K562 (cell line): ENCODE results near the gene TNFSF9. TPM values are rescaled to one million over a fixed set of nuclear protein-coding genes. Genes with fewer than 3 reads are reported as not detected.

ENCODE experiments used
- ATAC-seq: fragments of 200-7000 bp; cut with Tn5 transposase; 3 replicates; pipeline ENCODE4 v1.9.1; 2020; ENCODE audit warnings: moderate library complexity
- BruUV-seq: library from RNA; stranded (reverse); fragments of 400-500 nt; replicated peaks from 2 replicates; lab custom pipeline; 2021; lab: Mats Ljungman, UMichigan
- CTCF ChIA-PET: fragments of 300-600 bp; formaldehyde crosslinking; extraction: SDS; loops from one replicate; lab custom pipeline; 2021; ENCODE audit warnings: low intra/inter-chr PET ratio; lab: Yijun Ruan, JAX
- POLR2A ChIA-PET: fragments of 300-600, 350-650 bp; sonication (Branson Sonifier 250); formaldehyde crosslinking; extraction: SDS; loops from one replicate; lab custom pipeline; 2021; ENCODE audit warnings: antibody characterized with exemption, inconsistent platforms; lab: Yijun Ruan, JAX
- DNase-seq, 4 experiments: peaks; one replicate each; pipeline versions ENCODE4 v3.0.0 to v3.0.0-alpha.2; 2011 to 2018; ENCODE audit warnings: low spot score in 3 of 4, mixed read lengths in 3 of 4; ENCODE audit errors: extremely low read depth in 1 of 4
- FAIRE-seq: peaks from 2 replicates; lab custom pipeline; 2011; peaks lifted over from hg19 to GRCh38; lab: Jason Lieb, UNC
- H2AFZ ChIP-seq: 2 replicates; pipeline ENCODE4 v1.6.0; 2011; ENCODE audit warnings: low read depth, low read length, control low read depth, inconsistent platforms
- H3K27ac ChIP-seq: fragments of 200-600 bp; 3 replicates; pipeline ENCODE4 v1.8.0; 2011; ENCODE audit warnings: low read depth, mild to moderate bottlenecking, control low read depth, inconsistent platforms, low read length, moderate library complexity, mixed read lengths; ENCODE audit errors: extremely low read depth
- H3K27me3 ChIP-seq, 2 experiments: fragments of 300-600 bp in 1 of 2; 2 replicates in 1 of 2; 3 replicates in 1 of 2; pipeline versions ENCODE4 v1.6.0 to v1.8.0; 2011; ENCODE audit warnings: inconsistent platforms in 2 of 2, low read length in 2 of 2, mild to moderate bottlenecking in 1 of 2, mixed read lengths in 1 of 2, moderate library complexity in 1 of 2; ENCODE audit not compliant: control insufficient read depth in 2 of 2, insufficient read depth in 2 of 2
- H3K36me3 ChIP-seq: fragments of 300-600 bp; 3 replicates; pipeline ENCODE4 v1.8.0; 2011; ENCODE audit warnings: mild to moderate bottlenecking, low read length, inconsistent platforms; ENCODE audit not compliant: control insufficient read depth, insufficient read depth
- H3K4me1 ChIP-seq, 2 experiments: fragments of 200-600 bp in 1 of 2; replicated peaks in 1 of 2; 2 replicates in 1 of 2; 3 replicates in 1 of 2; pipeline versions ENCODE4 v1.5.1 to v1.8.0; 2011; ENCODE audit warnings: inconsistent platforms in 2 of 2, low read length in 2 of 2, mild to moderate bottlenecking in 1 of 2, mixed read lengths in 1 of 2, moderate library complexity in 1 of 2; ENCODE audit not compliant: control insufficient read depth in 2 of 2, insufficient read depth in 2 of 2
- H3K4me2 ChIP-seq: 2 replicates; pipeline ENCODE4 v1.6.1; 2011; ENCODE audit warnings: low read length, control low read depth, inconsistent platforms, mixed read lengths; ENCODE audit not compliant: insufficient read depth
- H3K4me3 ChIP-seq: fragments of 200-600 bp; sonication (generic), shearing (Covaris generic); 2 replicates; pipeline ENCODE4 v1.5.1; 2016; ENCODE audit warnings: control low read depth, inconsistent platforms
- H3K79me2 ChIP-seq: fragments of 200-600 bp; 3 replicates; pipeline ENCODE4 v1.8.0; 2011; ENCODE audit warnings: low read length, inconsistent platforms; ENCODE audit not compliant: control insufficient read depth, insufficient read depth
- H3K9ac ChIP-seq, 2 experiments: 2 replicates each; pipeline versions ENCODE4 v1.6.0 to v1.6.1; 2011; ENCODE audit warnings: low read depth in 2 of 2, low read length in 2 of 2, control low read depth in 1 of 2, inconsistent platforms in 1 of 2, mild to moderate bottlenecking in 1 of 2, mixed read lengths in 1 of 2; ENCODE audit not compliant: insufficient read depth in 1 of 2
- H3K9me1 ChIP-seq: one replicate; pipeline ENCODE4 v1.6.0; 2011; ENCODE audit warnings: inconsistent platforms, mild to moderate bottlenecking, low read length, moderate library complexity; ENCODE audit not compliant: control insufficient read depth, insufficient read depth
- H3K9me3 ChIP-seq: replicated peaks from 2 replicates; pipeline ENCODE4 v1.5.1; 2011; ENCODE audit warnings: low read depth, low read length, inconsistent platforms; ENCODE audit not compliant: control insufficient read depth, insufficient read depth
- H4K20me1 ChIP-seq: replicated peaks from 2 replicates; pipeline ENCODE4 v1.6.1; 2011; ENCODE audit warnings: low read length, inconsistent platforms, mixed read lengths; ENCODE audit not compliant: control insufficient read depth, insufficient read depth
- ADNP ChIP-seq: fragments of 200-800 bp; sonication (Bioruptor generic); IDR thresholded peaks from 2 replicates; pipeline ENCODE4 v1.6.1; 2016; ENCODE audit warnings: missing genetic modification characterization, missing compliant biosample characterization
- BCLAF1 ChIP-seq, 2 experiments: fragments of 450-650 bp in 1 of 2; IDR thresholded peaks; 2 replicates each; pipeline ENCODE4 v1.6.1; 2011 to 2017; ENCODE audit warnings: low read depth in 2 of 2, antibody characterized with exemption in 1 of 2, borderline replicate concordance in 1 of 2, low read length in 1 of 2, mild to moderate bottlenecking in 1 of 2, mixed read lengths in 1 of 2; ENCODE audit not compliant: control insufficient read depth in 1 of 2
- E2F3 ChIP-seq: fragments of 250-450 bp; sonication (Bioruptor Pico); IDR thresholded peaks from 2 replicates; pipeline ENCODE4 v1.4.0; 2020; ENCODE audit warnings: mild to moderate bottlenecking
- HDAC3 ChIP-seq: fragments of 450-650 bp; IDR thresholded peaks from 2 replicates; pipeline ENCODE4 v1.6.1; 2018; ENCODE audit warnings: borderline replicate concordance, mild to moderate bottlenecking, moderate library complexity; ENCODE audit not compliant: partially characterized antibody
- KHSRP ChIP-seq: fragments of 450-650 bp; IDR thresholded peaks from 2 replicates; pipeline ENCODE4 v1.6.1; 2017
- MED1 ChIP-seq: sonication (generic); formaldehyde crosslinking; IDR thresholded peaks from 2 replicates; pipeline ENCODE4 v1.8.1; 2023; ENCODE audit warnings: missing genetic modification reagents, borderline replicate concordance
- NR2C2 ChIP-seq, 2 experiments: fragments of 200-800 bp in 1 of 2; sonication (Bioruptor generic) in 1 of 2; sonication (generic) in 1 of 2; formaldehyde crosslinking in 1 of 2; IDR thresholded peaks; 2 replicates each; pipeline versions ENCODE4 v1.6.1 to v1.8.0; 2016 to 2022; ENCODE audit warnings: mild to moderate bottlenecking in 1 of 2, missing compliant biosample characterization in 1 of 2, missing genetic modification characterization in 1 of 2, missing genetic modification reagents in 1 of 2
- SMARCC2 ChIP-seq: fragments of 450-650 bp; IDR thresholded peaks from 2 replicates; pipeline ENCODE4 v1.6.1; 2017; ENCODE audit warnings: antibody characterized with exemption, moderate library complexity, mild to moderate bottlenecking, low read depth
- U2AF2 ChIP-seq: fragments of 200-400 bp; formaldehyde crosslinking; optimal IDR thresholded peaks from 2 replicates; pipeline ENCODE3; 2017; ENCODE audit warnings: low read depth, mild to moderate bottlenecking, low read length
- ZNF280A ChIP-seq: fragments of 450-650 bp; IDR thresholded peaks from 2 replicates; pipeline ENCODE4 v1.6.1; 2018; ENCODE audit warnings: mild to moderate bottlenecking, low read depth; ENCODE audit not compliant: partially characterized antibody
- ZNF512 ChIP-seq: IDR thresholded peaks from 2 replicates; pipeline ENCODE4 v1.6.1; 2016; ENCODE audit warnings: missing genetic modification characterization, missing compliant biosample characterization
- WGBS: fragments of 100-300 bp; shearing (Covaris generic); methylation state at CpG from one replicate; pipeline ENCODE4 v1.1.6; 2016; ENCODE audit warnings: low coverage, mixed read lengths; ENCODE audit not compliant: insufficient coverage; ENCODE audit errors: missing lambda C conversion rate; 5-methylcytosine and 5-hydroxymethylcytosine counted together
- in situ Hi-C: fragments of 300-500 bp; cut with MboI; formaldehyde crosslinking; loops from 4 replicates; pipeline ENCODE4 v1.15.0; 2018; ENCODE audit warnings: inconsistent platforms, mixed read lengths
- intact Hi-C: fragments of 100-400 bp; cut with micrococcal nuclease; formaldehyde crosslinking; loops from 2 replicates; pipeline ENCODE4 v1.14.2; 2022
- polyA plus RNA-seq, 8 experiments: library from polyadenylated mRNA; depleted of rRNA in 4 of 8; stranded (reverse) in 5 of 8; unstranded in 3 of 8; fragments of >200 nt; fragmentation: Nextera tagmentation in 2 of 8; fragmentation: Illumina TruSeq in 1 of 8; extraction: Ambion mirVana in 2 of 8; extraction: Trizol in 1 of 8; gene quantifications; 2 replicates each; pipeline versions ENCODE4 v1.2.1 to v1.2.3, GENCODE V29; 2011 to 2014; ENCODE audit warnings: inconsistent platforms in 1 of 8, missing spikeins in 1 of 8
- total RNA-seq, 7 experiments: library from RNA; depleted of rRNA in 6 of 7; stranded (reverse); fragments of >200 nt in 6 of 7; fragmentation: Illumina TruSeq in 2 of 7; extraction: Trizol in 2 of 7; gene quantifications; 2 replicates each; pipeline versions ENCODE4 v1.2.1 to v1.2.3, GENCODE V29; 2011 to 2021; ENCODE audit warnings: low replicate concordance in 1 of 7

The TNFSF9 gene
- total and polyA plus RNA-seq, 9 of the 15 experiments (the other 6 are each of a cell fraction or from before 2014, with no cell fraction given): 1.4 to 17.9 (median 6.5) TPM

- WGBS: 0% methylated on average over 2 of the region's 2 CpGs
- intact Hi-C loops: no loop called here
- CTCF ChIA-PET: interaction anchor here (0.7 kb wide), 1 partner anchor 104 kb away, joined by 3 read pairs; no protein-coding TSS in a partner anchor
- TF ChIP-seq E2F3 (CRISPR knock-in tag) (no peak), MED1 (CRISPR knock-in tag) (no peak), ADNP (tag) (peak; percentile 97), ZNF512 (tag) (0 out of 2 replicates have a peak, but pooled peaks have one; percentile 49), U2AF2 (no peak), SMARCC2 (peak; percentile 65; the same call in 1 of the 2 replicates), ZNF280A (peak; percentile 8), KHSRP (0 out of 2 replicates have a peak, but pooled peaks have one; percentile 8), BCLAF1 (IDR thresholded peaks at IDR 0.05; ENCODE audit: borderline replicate concordance in 1 of 2, control insufficient read depth in 1 of 2, low read depth in 2 of 2, low read length in 1 of 2) (peak in 1 of 2 experiments; percentile 59; a peak in 1 of 4 replicates), HDAC3 (peak; percentile 73), NR2C2 (CRISPR knock-in tag; IDR thresholded peaks at IDR 0.05) (0 out of 2 replicates have a peak, but pooled peaks have one; percentile 44), NR2C2 (tag; IDR thresholded peaks at IDR 0.05) (no peak)
Measured at GRCh38 chr19:6529937-6530385, 865 bp upstream of the TNFSF9 start.

More at GRCh38 chr19:6529937-6530385, 865 bp upstream of the TNFSF9 start:
- peaks cover 25% of the 10 kb centered on the region for H3K79me2 ChIP-seq
- peak overlapping the region; percentile 99 for H3K27ac ChIP-seq
- DNase-seq (no peak), FAIRE-seq (no peak), ATAC-seq (no peak)
- H3K9ac ChIP-seq: peak overlapping the region; percentile 94 to 95; a peak in 2 of 4 replicates
- peak overlapping the region; percentile 96 for H2AFZ ChIP-seq
- H3K4me3 ChIP-seq: peak overlapping the region; percentile 83
- POLR2A ChIA-PET: interaction anchor here (0.5 to 3.1 kb wide), 21 partner anchors 7 to 810 kb away, joined by 3 to 30 read pairs (median 5); partner anchors contain the start of genes ALKBH7, CATSPERD, LONP1 and SH2D3A
- in situ Hi-C loops: loop anchor here (10.0 kb wide), 1 partner anchor 335 kb away; no protein-coding TSS in a partner anchor
- no peaks in the 10 kb centered on the region for H3K9me3 ChIP-seq
- peak overlapping the region; percentile 97 for H3K4me2 ChIP-seq
- H4K20me1 ChIP-seq: no peaks in the 10 kb centered on the region; the same call in 1 of the 2 replicates
- peaks cover 7% of the 10 kb centered on the region for H3K9me1 ChIP-seq
- no peaks in the 10 kb centered on the region for H3K27me3 ChIP-seq
- H3K4me1 ChIP-seq: peaks cover 33 to 58% of the 10 kb centered on the region in 2 experiments
- BruUV-seq: TSS peak; percentile 75
- peaks cover 10% of the 10 kb centered on the region; the same call in 2 of the 3 replicates for H3K36me3 ChIP-seq
